ENCODE data around the gene ZNF652. TPM values are rescaled to one million over a fixed set of nuclear protein-coding genes. Genes with fewer than 3 reads are reported as not detected.

The ZNF652 gene
- total RNA-seq, 5 donors from 2014 or later (not counting 1 experiment from before 2014, with no cell fraction given) = 51.0 to 61.0 (median 57.1) TPM

- CTCF ChIA-PET = interaction anchor here (0.5 to 5.2 kb wide), 30 partner anchors 8 to 1409 kb away, joined by 3 to 46 read pairs (median 4); partner anchors contain the start of gene PHB1 (in 1 of the 2)
- Histone ChIP-seq H3K36me3 (ENCODE audit: control insufficient read depth in 2 of 2, extremely low read depth in 1 of 2, insufficient read depth in 1 of 2, low read length in 1 of 2) (peaks cover 12 to 32% of the 10 kb centered on the region in 2 donors), H3K9me3 (no peaks in the 10 kb centered on the region), H3K27me3 (replicated peaks in 1 of 2; ENCODE audit: control insufficient read depth in 2 of 2, extremely low read depth in 1 of 2, insufficient read depth in 2 of 2, low read length in 1 of 2) (no peaks in the 10 kb centered on the region), H3K4me3 (ENCODE audit: control insufficient read depth in 1 of 2, extremely low read depth in 1 of 2, low read length in 1 of 2) (peak overlapping the region in 1 of 2 donors; percentile 8), H3K4me1 (ENCODE audit: control insufficient read depth in 1 of 2, extremely low read depth in 1 of 2, insufficient read depth in 2 of 2, low read length in 2 of 2) (peaks cover 5 to 9% of the 10 kb centered on the region in 2 experiments), H3K27ac (ENCODE audit: low read length) (peak overlapping the region; percentile 44)
- Mint-ChIP-seq H3K4me3 (peak overlapping the region; percentile 35 to 63 (median 54)), H3K4me1 (peaks cover 36 to 39% (median 38%) of the 10 kb centered on the region in 3 donors), H3K36me3 (peaks cover 10% of the 10 kb centered on the region), H3K27me3 (no peaks in the 10 kb centered on the region), H3K9me3 (no peaks in the 10 kb centered on the region), H3K27ac (peak overlapping the region; percentile 58 to 86)
- peak; percentile 54 to 89 (median 74) for DNase-seq
- 63% methylated on average over 5 of the region's 9 CpGs for whole genome bisulfite sequencing (ENCODE audit: insufficient coverage)
- POLR2A ChIA-PET = interaction anchor here (0.5 to 0.8 kb wide), 4 partner anchors 10 to 505 kb away, joined by 3 to 7 read pairs (median 3); partner anchors contain the start of gene ZNF652 (in 1 of the 2)
- ATAC-seq (replicated peaks in 1 of 4) = peak; percentile 98 to 100 (median 100)
Measured at GRCh38 chr17:49315551-49316257, 46.3 kb downstream of the ZNF652 start.

DNA sequence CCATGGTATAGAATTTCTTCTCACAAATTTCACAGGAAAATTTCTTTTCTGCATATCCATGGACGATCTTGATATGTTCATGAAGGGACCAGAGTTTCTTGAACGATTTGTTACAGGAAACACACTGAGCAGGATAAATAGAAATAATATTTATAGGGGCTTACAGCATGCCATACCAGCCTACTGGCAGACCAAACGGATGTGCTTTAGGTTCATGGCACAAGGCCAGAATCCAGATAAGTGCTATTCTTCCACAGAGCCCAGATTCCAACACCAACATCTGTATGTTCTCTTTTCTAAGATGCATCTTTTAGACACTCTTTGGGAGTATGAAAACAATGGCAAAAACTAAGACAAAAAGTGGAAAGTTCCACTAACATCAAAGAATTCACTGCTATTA lies 49.3 kb downstream of the ZNF652 start:
- no peak for DNase-seq
- no peak overlapping the region for H3K4me3 Mint-ChIP-seq
- H3K9me3 Mint-ChIP-seq = no peaks in the 10 kb centered on the region
- H3K27me3 ChIP-seq (replicated peaks in 1 of 2; ENCODE audit: control insufficient read depth in 2 of 2, extremely low read depth in 1 of 2, insufficient read depth in 2 of 2, low read length in 1 of 2) = no peaks in the 10 kb centered on the region
- no peaks in the 10 kb centered on the region for H3K9me3 ChIP-seq
- H3K36me3 ChIP-seq (ENCODE audit: control insufficient read depth in 2 of 2, extremely low read depth in 1 of 2, insufficient read depth in 1 of 2, low read length in 1 of 2) = peaks cover 12 to 35% of the 10 kb centered on the region in 2 donors
- H3K27ac ChIP-seq (ENCODE audit: low read length) = no peak overlapping the region
- H3K4me1 Mint-ChIP-seq = peaks cover 23 to 27% (median 24%) of the 10 kb centered on the region in 3 donors
- H3K36me3 Mint-ChIP-seq = peaks cover 17% of the 10 kb centered on the region
- no peaks in the 10 kb centered on the region for H3K27me3 Mint-ChIP-seq
- H3K4me1 ChIP-seq (ENCODE audit: control insufficient read depth in 1 of 2, extremely low read depth in 1 of 2, insufficient read depth in 2 of 2, low read length in 2 of 2) = peaks cover 5 to 9% of the 10 kb centered on the region in 2 experiments
- H3K4me3 ChIP-seq (ENCODE audit: control insufficient read depth in 1 of 2, extremely low read depth in 1 of 2, low read length in 1 of 2) = no peak overlapping the region
- no peak for ATAC-seq (replicated peaks in 1 of 4)
- CTCF ChIA-PET = no interaction called here
- POLR2A ChIA-PET = no interaction called here
- H3K27ac Mint-ChIP-seq = no peak overlapping the region
- WGBS (ENCODE audit: insufficient coverage) = 100% methylated on average over 1 of the region's 3 CpGs

DNA sequence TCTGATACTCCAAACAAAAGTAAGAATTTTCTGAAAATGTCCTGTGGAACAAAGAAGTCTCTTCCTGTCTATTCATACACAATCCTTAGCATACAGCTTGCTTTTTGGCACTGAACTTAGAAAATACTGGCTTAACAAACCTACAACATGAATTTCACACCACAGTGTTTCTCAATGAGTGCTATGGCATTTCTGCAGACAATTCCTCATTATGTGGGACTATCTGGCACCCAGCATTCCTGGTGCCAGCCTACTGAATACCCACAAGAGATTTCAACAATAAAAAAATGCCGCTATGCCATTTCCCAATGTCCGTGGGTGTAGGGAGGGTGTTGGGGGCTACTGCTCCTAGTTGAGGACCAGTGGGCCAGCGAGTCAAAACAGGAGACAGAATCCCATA lies 62.1 kb downstream of the ZNF652 start:
- Mint-ChIP-seq H3K9me3 (no peaks in the 10 kb centered on the region), H3K27ac (no peak overlapping the region), H3K4me3 (no peak overlapping the region), H3K4me1 (no peaks in the 10 kb centered on the region), H3K27me3 (no peaks in the 10 kb centered on the region), H3K36me3 (peaks cover 15% of the 10 kb centered on the region)
- H3K27ac ChIP-seq (ENCODE audit: low read length) = no peak overlapping the region
- no CpG with 5 or more reads among the region's 3 CpGs for WGBS (ENCODE audit: insufficient coverage)
- no peak overlapping the region for H3K4me3 ChIP-seq (ENCODE audit: control insufficient read depth in 1 of 2, extremely low read depth in 1 of 2, low read length in 1 of 2)
- CTCF ChIA-PET = interaction anchor here (0.5 to 0.7 kb wide), 4 partner anchors 95 to 418 kb away, joined by 3 to 8 read pairs (median 6); no protein-coding TSS in a partner anchor
- no peaks in the 10 kb centered on the region for H3K4me1 ChIP-seq (ENCODE audit: control insufficient read depth in 1 of 2, extremely low read depth in 1 of 2, insufficient read depth in 2 of 2, low read length in 2 of 2)
- no peak for ATAC-seq (replicated peaks in 1 of 4)
- no peaks in the 10 kb centered on the region for H3K9me3 ChIP-seq
- H3K27me3 ChIP-seq (replicated peaks in 1 of 2; ENCODE audit: control insufficient read depth in 2 of 2, extremely low read depth in 1 of 2, insufficient read depth in 2 of 2, low read length in 1 of 2) = no peaks in the 10 kb centered on the region
- H3K36me3 ChIP-seq (ENCODE audit: control insufficient read depth in 2 of 2, extremely low read depth in 1 of 2, insufficient read depth in 1 of 2, low read length in 1 of 2) = peaks cover 4 to 43% of the 10 kb centered on the region in 2 donors
- POLR2A ChIA-PET = interaction anchor here in 1 of 2 donors (0.5 kb wide), 1 partner anchor 527 kb away, joined by 4 read pairs; no protein-coding TSS in a partner anchor
- DNase-seq = no peak

DNA sequence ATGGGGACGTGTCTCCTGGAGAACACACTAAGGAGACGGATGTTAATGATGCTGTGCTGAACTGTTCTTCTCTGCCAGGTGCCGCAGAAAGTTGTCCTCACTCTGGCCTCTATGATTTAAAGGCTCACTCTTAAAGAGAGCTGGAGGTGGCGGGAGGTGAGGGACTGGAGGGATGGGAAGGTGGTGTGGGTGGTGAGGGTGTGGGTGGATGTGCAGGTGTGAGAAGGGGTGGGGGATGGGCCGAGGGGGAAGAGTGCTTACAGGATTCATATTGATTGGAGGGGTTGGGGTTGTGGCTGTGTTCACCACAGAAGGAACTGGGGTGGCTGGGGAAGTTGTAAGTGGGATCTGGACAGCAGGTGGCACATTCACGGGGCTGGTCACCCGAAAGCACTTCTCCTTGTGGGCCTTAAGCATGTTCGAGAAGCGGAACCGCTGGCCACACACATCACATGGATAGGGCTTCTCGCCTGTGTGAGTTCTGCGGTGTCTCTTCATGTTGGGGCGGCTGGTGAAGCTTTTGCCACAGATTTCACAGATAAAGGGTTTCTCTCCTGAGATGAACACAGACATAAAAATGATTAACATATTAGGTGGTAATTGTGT lies 63.6 kb downstream of the ZNF652 start:
- Histone ChIP-seq H3K4me3 (ENCODE audit: control insufficient read depth in 1 of 2, extremely low read depth in 1 of 2, low read length in 1 of 2) (no peak overlapping the region), H3K4me1 (ENCODE audit: control insufficient read depth in 1 of 2, extremely low read depth in 1 of 2, insufficient read depth in 2 of 2, low read length in 2 of 2) (no peaks in the 10 kb centered on the region), H3K36me3 (ENCODE audit: control insufficient read depth in 2 of 2, extremely low read depth in 1 of 2, insufficient read depth in 1 of 2, low read length in 1 of 2) (peaks cover 4 to 43% of the 10 kb centered on the region in 2 donors), H3K27ac (ENCODE audit: low read length) (no peak overlapping the region), H3K9me3 (no peaks in the 10 kb centered on the region), H3K27me3 (replicated peaks in 1 of 2; ENCODE audit: control insufficient read depth in 2 of 2, extremely low read depth in 1 of 2, insufficient read depth in 2 of 2, low read length in 1 of 2) (no peaks in the 10 kb centered on the region)
- WGBS (ENCODE audit: insufficient coverage) = 88% methylated on average over 9 of the region's 13 CpGs
- POLR2A ChIA-PET = no interaction called here
- CTCF ChIA-PET = no interaction called here
- no peak for DNase-seq
- peaks cover 0 to 2% (median 0%) of the 10 kb centered on the region in 3 donors for H3K4me1 Mint-ChIP-seq
- no peak overlapping the region for H3K27ac Mint-ChIP-seq
- H3K4me3 Mint-ChIP-seq = no peak overlapping the region
- peaks cover 15% of the 10 kb centered on the region for H3K36me3 Mint-ChIP-seq
- ATAC-seq (replicated peaks in 1 of 4) = no peak
- no peaks in the 10 kb centered on the region for H3K9me3 Mint-ChIP-seq
- no peaks in the 10 kb centered on the region for H3K27me3 Mint-ChIP-seq

- H3K4me1 Mint-ChIP-seq = peaks cover 0 to 4% (median 2%) of the 10 kb centered on the region in 3 donors
- DNase-seq (no peak), ATAC-seq (replicated peaks in 1 of 4) (no peak)
- no peaks in the 10 kb centered on the region for H3K4me1 ChIP-seq (ENCODE audit: control insufficient read depth in 1 of 2, extremely low read depth in 1 of 2, insufficient read depth in 2 of 2, low read length in 2 of 2)
- ChIA-PET CTCF (interaction anchor here in 1 of 2 donors (0.9 kb wide), 1 partner anchor 111 kb away, joined by 3 read pairs; no protein-coding TSS in a partner anchor), POLR2A (no interaction called here)
- no peaks in the 10 kb centered on the region for H3K9me3 ChIP-seq
- H3K36me3 ChIP-seq (ENCODE audit: control insufficient read depth in 2 of 2, extremely low read depth in 1 of 2, insufficient read depth in 1 of 2, low read length in 1 of 2) = peaks cover 4 to 44% of the 10 kb centered on the region in 2 donors
- no peak overlapping the region for H3K27ac ChIP-seq (ENCODE audit: low read length)
- no peak overlapping the region for H3K4me3 ChIP-seq (ENCODE audit: control insufficient read depth in 1 of 2, extremely low read depth in 1 of 2, low read length in 1 of 2)
- H3K27ac Mint-ChIP-seq = no peak overlapping the region
- H3K27me3 ChIP-seq (replicated peaks in 1 of 2; ENCODE audit: control insufficient read depth in 2 of 2, extremely low read depth in 1 of 2, insufficient read depth in 2 of 2, low read length in 1 of 2) = no peaks in the 10 kb centered on the region
- no peaks in the 10 kb centered on the region for H3K27me3 Mint-ChIP-seq
- 83% methylated on average over 2 of the region's 3 CpGs for WGBS (ENCODE audit: insufficient coverage)
- H3K9me3 Mint-ChIP-seq = no peaks in the 10 kb centered on the region
- no peak overlapping the region for H3K4me3 Mint-ChIP-seq
- peaks cover 15% of the 10 kb centered on the region for H3K36me3 Mint-ChIP-seq
Measured at GRCh38 chr17:49297141-49297540, 64.9 kb downstream of the ZNF652 start.

DNA sequence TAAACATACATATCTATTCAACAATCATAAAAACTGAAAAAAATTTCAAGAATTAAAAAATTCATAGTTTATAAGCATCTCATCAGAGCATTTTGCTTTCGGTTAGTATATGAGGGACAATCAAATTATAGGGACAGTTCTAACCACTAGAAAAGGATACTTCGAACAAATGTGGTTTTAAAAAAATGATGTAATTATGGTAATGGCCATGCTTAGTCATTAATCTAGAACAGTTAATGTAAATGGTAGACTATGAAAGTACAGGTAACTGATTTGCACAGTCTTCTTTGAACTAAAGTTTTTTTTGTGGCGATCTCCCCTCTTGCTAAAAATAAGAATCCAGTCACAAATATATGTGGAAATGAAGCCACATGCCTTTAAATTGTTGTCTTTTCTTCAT lies 67.9 kb downstream of the ZNF652 start:
- H3K27ac Mint-ChIP-seq = peak overlapping the region in 1 of 2 donors; percentile 49
- H3K36me3 ChIP-seq (ENCODE audit: control insufficient read depth in 2 of 2, extremely low read depth in 1 of 2, insufficient read depth in 1 of 2, low read length in 1 of 2) = peaks cover 4 to 27% of the 10 kb centered on the region in 2 donors
- DNase-seq = no peak
- H3K27ac ChIP-seq (ENCODE audit: low read length) = no peak overlapping the region
- no peaks in the 10 kb centered on the region for H3K27me3 ChIP-seq (replicated peaks in 1 of 2; ENCODE audit: control insufficient read depth in 2 of 2, extremely low read depth in 1 of 2, insufficient read depth in 2 of 2, low read length in 1 of 2)
- no peak overlapping the region for H3K4me3 Mint-ChIP-seq
- ChIA-PET CTCF (interaction anchor here in 1 of 2 donors (0.7 to 1.0 kb wide), 2 partner anchors 79 to 288 kb away, joined by 5 to 7 read pairs; no protein-coding TSS in a partner anchor), POLR2A (interaction anchor here in 1 of 2 donors (0.7 kb wide), 1 partner anchor 749 kb away, joined by 10 read pairs; no protein-coding TSS in a partner anchor)
- no peaks in the 10 kb centered on the region for H3K27me3 Mint-ChIP-seq
- no peak for ATAC-seq (replicated peaks in 1 of 4)
- peaks cover 17% of the 10 kb centered on the region for H3K36me3 Mint-ChIP-seq
- no peaks in the 10 kb centered on the region for H3K4me1 ChIP-seq (ENCODE audit: control insufficient read depth in 1 of 2, extremely low read depth in 1 of 2, insufficient read depth in 2 of 2, low read length in 2 of 2)
- H3K9me3 Mint-ChIP-seq = no peaks in the 10 kb centered on the region
- peaks cover 0 to 6% (median 2%) of the 10 kb centered on the region in 3 donors for H3K4me1 Mint-ChIP-seq
- no peak overlapping the region for H3K4me3 ChIP-seq (ENCODE audit: control insufficient read depth in 1 of 2, extremely low read depth in 1 of 2, low read length in 1 of 2)
- no CpG with 5 or more reads among the region's 3 CpGs for WGBS (ENCODE audit: insufficient coverage)
- H3K9me3 ChIP-seq = no peaks in the 10 kb centered on the region

Measured in T-cell (primary cell).